Fibroblast of peridontal ligament (primary cell): ENCODE data around the gene PPP1R36.
"Not testable (repeated sequence)": the region's sequence is repeated elsewhere in the genome, so short reads cannot be mapped to it uniquely, and the experiment has no call there.

Experiments
- DNase-seq: peaks from one replicate; pipeline ENCODE4 v3.0.0-alpha.2; 2010; ENCODE audit errors: extremely low read depth

PPP1R36 gene

DNA sequence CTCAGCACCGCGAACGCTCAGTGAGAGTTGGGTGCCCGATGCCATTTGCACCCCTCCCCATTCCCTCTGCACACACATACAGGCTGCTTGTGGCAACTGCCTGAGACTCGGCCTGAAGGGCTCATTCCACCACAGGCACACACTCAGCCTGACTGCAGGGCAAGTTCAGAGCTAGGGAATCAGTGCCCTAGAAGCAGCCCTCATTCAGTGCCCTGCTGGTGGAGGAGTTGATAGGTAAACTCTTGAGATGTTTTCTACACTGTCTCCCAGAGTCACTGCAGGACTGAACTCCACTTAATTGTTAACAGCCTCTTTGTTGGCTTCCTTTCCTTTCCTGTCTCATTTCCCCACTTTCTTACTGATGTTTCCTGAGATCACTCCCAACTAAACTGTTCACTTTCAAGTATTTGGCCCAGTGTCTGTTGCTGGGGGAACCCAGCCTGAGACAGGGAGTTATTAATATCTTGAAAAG lies 16.9 kb downstream of the PPP1R36 start:
- peak; percentile 66 for DNase-seq

DNA sequence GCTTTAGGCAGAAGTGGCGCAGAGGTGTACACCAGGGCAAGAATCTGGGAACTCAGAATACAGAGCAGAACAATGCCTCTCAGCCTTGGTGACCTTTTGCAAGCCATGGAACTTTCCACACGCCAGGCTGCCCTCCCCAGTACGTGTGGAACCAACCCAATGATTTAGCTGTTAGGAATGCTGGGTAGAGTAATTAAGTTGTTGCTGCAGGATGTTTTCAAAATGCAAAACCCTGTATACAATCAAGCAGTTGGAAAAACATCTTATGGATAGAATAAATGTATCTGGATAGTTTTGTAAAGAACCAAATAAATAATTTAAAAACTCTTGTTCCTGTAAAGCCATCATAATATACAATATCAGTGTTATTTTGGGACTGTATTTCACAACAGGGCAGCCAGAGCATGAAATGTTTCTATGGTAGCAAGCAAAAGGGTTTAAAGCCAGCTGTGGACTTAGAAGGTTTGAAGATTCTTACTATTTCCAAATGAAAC lies 19.4 kb downstream of the PPP1R36 start:
- peak; percentile 85 for DNase-seq

GRCh38 chr14:64569646-64570045 lies 19.9 kb downstream of the PPP1R36 start:
- DNase-seq: not testable (repeated sequence)

DNA sequence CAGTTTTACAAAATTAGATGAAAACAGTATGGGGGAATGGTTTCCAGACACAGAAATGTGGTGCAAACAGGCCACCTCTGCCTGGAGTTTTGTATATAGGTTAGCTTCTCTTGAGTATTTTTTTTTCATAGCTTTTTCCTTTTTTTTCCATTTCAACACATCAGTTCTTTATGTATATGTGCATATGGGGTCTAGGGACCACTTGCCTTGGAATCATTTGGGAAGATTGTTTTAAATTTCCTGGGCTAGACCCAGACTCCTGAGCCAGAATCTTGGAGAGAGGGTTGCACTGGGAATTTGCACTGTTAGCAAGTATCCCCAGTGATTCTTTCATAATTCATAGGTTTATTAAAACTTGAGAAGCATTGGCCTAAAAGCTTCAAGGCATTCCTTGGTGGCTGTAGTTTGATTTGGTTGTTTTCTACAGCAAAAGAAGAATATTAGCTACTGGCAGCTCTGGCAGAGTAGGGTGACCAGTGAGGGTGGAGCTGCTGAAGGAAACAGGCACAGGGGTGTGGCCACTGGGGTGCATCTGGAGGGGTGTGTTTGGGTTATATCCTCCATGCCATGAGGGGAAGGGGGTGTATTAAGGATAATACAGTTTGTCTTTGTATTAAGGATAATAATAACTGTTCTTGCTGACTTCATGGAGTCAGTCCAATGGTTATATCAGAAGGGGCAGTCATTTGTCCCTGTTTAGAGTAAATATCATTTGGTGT lies 22.8 kb downstream of the PPP1R36 start:
- DNase-seq: no peak

- peak; percentile 83 for DNase-seq
These were observed 23.3 kb downstream of the PPP1R36 start for GRCh38 chr14:64573109-64573508.

GRCh38 chr14:64574371-64575107 lies 24.8 kb downstream of the PPP1R36 start:
- DNase-seq: no peak

DNA sequence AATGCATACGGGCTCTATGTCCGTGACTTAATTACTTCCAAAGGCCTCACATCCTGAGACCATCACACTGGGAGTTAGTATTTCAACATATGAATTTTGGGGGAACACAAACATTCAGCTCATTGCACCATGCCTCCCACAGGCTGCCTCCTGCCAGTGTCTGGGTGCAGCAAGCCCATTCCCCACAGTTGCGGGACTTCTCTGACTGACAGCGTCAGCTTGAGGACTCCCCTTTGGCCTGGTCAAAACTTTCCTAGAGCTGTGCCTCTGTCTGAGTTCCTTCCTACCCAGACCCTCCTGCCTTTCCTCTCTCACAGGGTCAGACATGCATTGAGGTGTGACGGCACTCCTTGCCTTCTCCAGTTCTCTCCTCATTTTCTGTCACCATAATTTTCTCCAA lies 27.4 kb downstream of the PPP1R36 start:
- no peak for DNase-seq

DNA sequence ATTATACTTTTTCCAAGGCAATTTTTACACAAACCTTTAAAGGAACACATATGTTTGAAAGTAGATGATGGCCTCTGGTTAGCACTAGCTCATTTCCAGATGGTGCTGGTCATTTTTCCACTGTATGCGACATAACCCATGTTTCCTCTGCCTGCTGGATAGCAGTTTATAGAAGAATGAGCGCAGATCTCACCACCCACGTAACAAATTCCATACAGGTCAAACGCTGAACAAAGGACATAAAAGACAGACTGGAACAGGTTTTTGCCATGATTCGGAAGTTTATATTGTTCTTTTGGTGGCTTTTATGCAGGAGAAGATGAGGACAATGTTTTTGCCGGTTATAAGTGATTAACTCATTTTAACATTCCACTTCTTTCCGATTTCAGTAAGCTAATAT lies 30.7 kb downstream of the PPP1R36 start:
- DNase-seq: peak; percentile 17

DNA sequence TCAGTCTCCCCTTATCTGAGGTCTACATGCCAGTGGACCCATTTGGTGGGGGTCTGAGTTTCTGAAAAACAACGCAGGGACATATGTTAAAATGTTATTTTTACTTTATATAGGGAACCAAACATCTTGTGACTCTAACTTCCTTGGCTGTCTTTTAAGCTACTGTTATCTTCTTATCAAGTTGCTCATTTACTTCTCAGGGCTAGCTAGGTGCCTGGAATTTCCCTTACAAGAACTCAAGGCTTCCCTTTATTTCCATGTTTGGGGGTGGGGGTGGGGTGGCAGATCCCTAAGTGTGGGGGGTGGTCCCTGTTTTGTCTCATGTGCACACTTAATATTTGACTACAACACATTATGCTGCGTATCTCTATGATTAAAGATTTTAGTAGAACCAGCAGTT lies 31.6 kb downstream of the PPP1R36 start:
- DNase-seq: no peak

- no peak for DNase-seq
These were observed 32.1 kb downstream of the PPP1R36 start for GRCh38 chr14:64581817-64582216.

GRCh38 chr14:64584190-64584589 lies 34.4 kb downstream of the PPP1R36 start:
- DNase-seq: no peak

DNA sequence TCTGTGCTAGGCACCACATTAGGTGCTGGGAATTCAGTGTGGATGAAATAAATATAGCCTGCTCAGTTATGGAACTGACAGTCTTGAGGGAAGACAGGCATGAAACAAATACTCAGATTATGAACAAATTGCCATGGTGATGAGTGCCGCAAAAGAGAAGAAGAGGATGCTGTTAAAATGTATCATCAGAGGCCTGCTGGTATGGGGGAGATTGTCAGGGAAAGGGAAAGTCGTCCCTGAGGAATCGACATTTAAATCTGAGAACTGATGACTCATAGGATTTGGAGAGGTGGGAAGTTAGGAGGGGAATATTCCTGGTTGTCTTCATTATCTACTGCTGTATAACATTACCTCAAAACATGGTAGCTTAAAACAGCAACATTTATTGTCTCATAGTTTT lies 42.0 kb downstream of the PPP1R36 start:
- peak; percentile 25 for DNase-seq

DNA sequence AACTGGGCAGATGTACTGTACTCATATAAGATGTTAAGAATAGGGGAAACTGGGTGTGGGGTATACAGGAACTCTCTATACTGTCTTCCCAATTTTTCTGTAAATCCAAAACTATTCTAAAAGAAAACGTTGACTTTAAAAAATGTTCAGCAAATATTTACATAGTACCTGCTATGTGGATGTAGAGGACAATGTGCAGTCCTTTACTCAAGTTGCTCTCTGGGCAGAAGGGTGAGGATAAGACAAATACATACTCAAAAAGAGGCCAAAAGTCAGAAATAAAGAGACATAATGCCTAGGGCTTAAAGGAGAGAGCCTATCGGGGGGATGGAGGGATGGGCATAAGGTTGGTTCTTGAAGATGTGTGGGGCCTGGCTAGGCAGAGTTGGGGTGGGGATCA lies 44.7 kb downstream of the PPP1R36 start:
- no peak for DNase-seq

DNA sequence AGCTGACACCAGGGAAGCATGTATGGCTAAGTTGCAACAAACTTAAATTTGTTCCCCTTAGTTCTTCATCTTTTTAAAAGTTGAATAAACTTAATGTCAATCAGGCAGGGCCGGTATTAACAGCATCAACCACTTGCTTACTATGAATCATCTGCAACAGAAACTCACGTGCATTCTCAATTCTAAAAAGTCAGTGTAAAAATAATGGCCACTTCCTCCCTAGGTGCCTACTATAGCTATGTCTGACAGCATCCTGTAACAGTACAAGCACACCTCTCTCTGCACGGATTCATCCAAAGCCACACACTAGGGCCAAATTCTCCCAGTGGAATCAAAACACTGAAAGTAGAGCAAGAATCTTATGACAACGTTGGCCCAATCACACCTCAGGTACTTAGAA lies 48.6 kb downstream of the PPP1R36 start:
- no peak for DNase-seq

DNA sequence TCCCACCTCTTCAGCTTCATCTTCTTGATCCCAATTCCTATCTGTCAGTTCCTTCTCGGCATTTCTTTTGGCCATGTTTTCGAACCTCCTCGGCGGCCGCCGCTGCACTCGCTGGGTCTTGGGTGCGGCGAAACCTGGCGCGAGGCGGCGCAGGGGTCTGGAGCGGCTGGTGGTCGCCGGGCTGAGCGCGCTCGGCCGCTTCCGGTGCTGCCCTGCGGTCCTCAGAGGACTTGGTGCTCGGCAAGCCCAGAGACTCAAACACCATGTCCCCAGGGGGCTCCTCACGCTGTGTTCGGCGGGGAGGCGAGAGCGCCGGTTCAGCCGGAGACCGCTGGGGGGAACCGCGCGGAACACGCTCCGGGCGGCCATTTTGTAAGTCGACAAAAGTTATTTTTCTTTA lies 51.8 kb downstream of the PPP1R36 start:
- DNase-seq: no peak

- no peak for DNase-seq
These were observed 53.1 kb downstream of the PPP1R36 start for GRCh38 chr14:64602826-64603225.

- DNase-seq: no peak
These were observed 54.2 kb downstream of the PPP1R36 start for GRCh38 chr14:64604001-64604400.

DNA sequence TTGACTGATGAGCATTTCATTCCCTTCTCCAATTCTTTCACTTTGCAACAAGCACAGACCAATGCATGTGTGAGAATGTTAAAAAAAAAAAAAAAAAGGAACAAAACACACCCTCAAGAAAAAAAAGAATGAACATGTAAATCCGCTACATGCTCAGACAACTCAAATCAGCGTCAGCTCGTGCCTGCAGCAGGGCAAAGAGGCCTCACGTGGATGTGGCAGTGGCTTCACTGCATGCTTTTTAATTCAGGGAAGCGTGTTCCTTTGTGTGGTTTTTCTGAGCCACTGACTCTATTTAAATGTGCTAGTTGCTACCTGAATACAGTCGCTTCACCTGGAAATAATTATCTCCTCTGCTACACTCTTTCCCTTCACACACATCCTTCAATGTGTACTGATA lies 55.1 kb downstream of the PPP1R36 start:
- no peak for DNase-seq

GRCh38 chr14:64605926-64606685 lies 56.3 kb downstream of the PPP1R36 start:
- no peak for DNase-seq

- DNase-seq: no peak
These were observed 60.4 kb downstream of the PPP1R36 start for GRCh38 chr14:64610049-64610746.

GRCh38 chr14:64611358-64612020 lies 61.7 kb downstream of the PPP1R36 start:
- peak; percentile 81 for DNase-seq
